A549 treated with Hydrocortisone at 1 μM for 4 hours (cell line): ENCODE results near the gene PBLD. TPM values are rescaled to one million over a fixed set of nuclear protein-coding genes. Genes with fewer than 3 reads are reported as not detected.

Experiments
- total RNA-seq: library from RNA; stranded (reverse); fragments of 200-300 nt; extraction: Qiagen RNA extraction; gene quantifications from 5 replicates; pipeline ENCODE4 v1.2.3, GENCODE V29; 2022

Gene PBLD
- 2.6 to 4.0 TPM (median 3.3 TPM) in 5 replicates for total RNA-seq

GRCh38 chr10:68332259-68333057, at the start of gene PBLD:
Gene PBLD, minus strand, starts transcription at chr10:68332928. Its CDS starts 26,084 bp downstream, at chr10:68306844.

GRCh38 chr10:68331455-68332258, 1.1 kb downstream of the PBLD start, which contains the start of gene HNRNPH3:
Gene HNRNPH3, plus strand, starts transcription at chr10:68332064. Its CDS starts 5,158 bp downstream, at chr10:68337222.

Other genes with a start within 250 kb of the PBLD start
- gene MYPN, start 223.4 kb downstream of the PBLD start, total RNA-seq: 2.2 to 2.9 TPM (median 2.6 TPM) in 5 replicates
- gene ATOH7, start 100.8 kb downstream of the PBLD start, total RNA-seq: 0.10 to 0.27 TPM (median 0.22 TPM) in 5 replicates
- 166 to 288 TPM (median 182 TPM) in 5 replicates for gene HNRNPH3, start 864 bp downstream of the PBLD start, total RNA-seq
- 7.1 to 10.0 TPM (median 8.7 TPM) in 5 replicates for gene RUFY2, start 74.3 kb upstream of the PBLD start, total RNA-seq
- 7.7 to 12.0 TPM (median 9.7 TPM) in 5 replicates for gene DNA2, start 139.0 kb upstream of the PBLD start, total RNA-seq
- 16.2 to 19.5 TPM (median 19.4 TPM) in 5 replicates for gene SLC25A16, start 194.6 kb upstream of the PBLD start, total RNA-seq
- gene TET1, start 227.4 kb upstream of the PBLD start, total RNA-seq: 0.43 to 0.90 TPM (median 0.55 TPM) in 5 replicates